ENCODE data around the gene NUPR2. TPM values are rescaled to one million over a fixed set of nuclear protein-coding genes. Genes with fewer than 3 reads are reported as not detected.
"Not testable (repeated sequence)": the region's sequence is repeated elsewhere in the genome, so short reads cannot be mapped to it uniquely, and the experiment has no call there.

The NUPR2 gene
- total RNA-seq, 1 experiment from 2014 or later = not detected

GRCh38 chr7:56157238-56157790 is 41.1 kb upstream of the NUPR2 start (continued):
- no peak for TF ChIP-seq ATF6 (CRISPR knock-in tag; IDR thresholded peaks at IDR 0.05)
- TF ChIP-seq ZNF317 (CRISPR knock-in tag; IDR thresholded peaks at IDR 0.05; ENCODE audit: borderline replicate concordance, low read depth) = no peak
- TF ChIP-seq ZNF423 (CRISPR knock-in tag; IDR thresholded peaks at IDR 0.05) = no peak
- TF ChIP-seq PREB (CRISPR knock-in tag; IDR thresholded peaks at IDR 0.05; ENCODE audit: borderline replicate concordance) = no peak
- TF ChIP-seq MLX (CRISPR knock-in tag; IDR thresholded peaks at IDR 0.05) = no peak
- no peak for TF ChIP-seq FOXK1 (CRISPR knock-in tag; IDR thresholded peaks at IDR 0.05)
- TF ChIP-seq KAT7 (CRISPR knock-in tag; IDR thresholded peaks at IDR 0.05; ENCODE audit: borderline replicate concordance) = no peak
- TF ChIP-seq TEAD4 (CRISPR knock-in tag; IDR thresholded peaks at IDR 0.05) = no peak
- no peak for TF ChIP-seq TCF7 (CRISPR knock-in tag; IDR thresholded peaks at IDR 0.05; ENCODE audit: low read depth)
- no peak for TF ChIP-seq PRDM15 (CRISPR knock-in tag; IDR thresholded peaks at IDR 0.05)
- TF ChIP-seq SP1 (CRISPR knock-in tag; conservative IDR thresholded peaks at IDR 0.05) = no peak

- ATAC-seq; H3K4me3 Mint-ChIP-seq; H3K4me1 Mint-ChIP-seq; DNase-seq (ENCODE audit: low spot score); POLR2A ChIA-PET; H3K27ac Mint-ChIP-seq; CTCF ChIA-PET; H3K27me3 Mint-ChIP-seq (ENCODE audit: low read depth): not testable (repeated sequence)
- peaks cover 60% of the 10 kb centered on the region for H3K9me3 Mint-ChIP-seq
- H3K36me3 Mint-ChIP-seq = peaks cover 50% of the 10 kb centered on the region
Observed at GRCh38 chr7:56131062-56131461, 14.8 kb upstream of the NUPR2 start.

- DNase-seq (ENCODE audit: low spot score) (no peak), ATAC-seq (no peak)
- CTCF ChIA-PET = no interaction called here
- no peak overlapping the region for H3K27ac Mint-ChIP-seq
- H3K27me3 Mint-ChIP-seq (ENCODE audit: low read depth) = peaks cover 6% of the 10 kb centered on the region
- no peak overlapping the region for H3K4me3 Mint-ChIP-seq
- POLR2A ChIA-PET = interaction anchor here (0.7 kb wide), 1 partner anchor 76 kb away, joined by 5 read pairs; the partner anchor contains the start of gene PSPH
- peaks cover 62% of the 10 kb centered on the region for H3K9me3 Mint-ChIP-seq
- no peak for TF ChIP-seq NFYB (CRISPR knock-in tag; conservative IDR thresholded peaks at IDR 0.05; ENCODE audit: low read depth)
- TF ChIP-seq ZNF263 (CRISPR knock-in tag; IDR thresholded peaks at IDR 0.05; ENCODE audit: low read depth) = no peak
- no peak for TF ChIP-seq ZNF138 (CRISPR knock-in tag; conservative IDR thresholded peaks at IDR 0.05)
- no peak for TF ChIP-seq AFF4 (CRISPR knock-in tag; IDR thresholded peaks at IDR 0.05; ENCODE audit: borderline replicate concordance)
- no peak for TF ChIP-seq ZNF232 (CRISPR knock-in tag; IDR thresholded peaks at IDR 0.05)
- H3K36me3 Mint-ChIP-seq = peaks cover 46% of the 10 kb centered on the region
- H3K4me1 Mint-ChIP-seq = no peaks in the 10 kb centered on the region
Observed at GRCh38 chr7:56127241-56127975, 11.2 kb upstream of the NUPR2 start.
